HEK293 (cell line): Measurements from ENCODE around the gene LPP.

ENCODE experiments used
- HOXC10 ChIP-seq: sonication (generic); formaldehyde crosslinking; IDR thresholded peaks from 2 replicates; pipeline ENCODE4 v1.8.1; 2023; ENCODE audit warnings: mild to moderate bottlenecking, missing genetic modification reagents
- PRDM10 ChIP-seq: fragments of 450-650 bp; formaldehyde crosslinking; IDR thresholded peaks from 2 replicates; pipeline ENCODE4 v1.5.1; 2016; ENCODE audit warnings: missing biosample characterization, missing genetic modification characterization
- YY1 ChIP-seq: fragments of 450-650 bp; formaldehyde crosslinking; IDR thresholded peaks from 2 replicates; pipeline ENCODE4 v1.5.1; 2018; ENCODE audit warnings: missing biosample characterization, missing genetic modification characterization
- ZFP37 ChIP-seq: fragments of 450-650 bp; formaldehyde crosslinking; IDR thresholded peaks from 2 replicates; pipeline ENCODE4 v1.5.1; 2016; ENCODE audit warnings: missing biosample characterization, missing genetic modification characterization
- ZNF112 ChIP-seq: fragments of 450-650 bp; formaldehyde crosslinking; IDR thresholded peaks from 2 replicates; pipeline ENCODE4 v1.5.0; 2017; ENCODE audit warnings: missing biosample characterization, missing genetic modification characterization
- ZNF335 ChIP-seq: fragments of 450-650 bp; formaldehyde crosslinking; conservative IDR thresholded peaks from 2 replicates; pipeline ENCODE4 v1.5.1; 2016; ENCODE audit warnings: missing biosample characterization, missing genetic modification characterization
- ZNF555 ChIP-seq: fragments of 450-650 bp; formaldehyde crosslinking; conservative IDR thresholded peaks from 2 replicates; pipeline ENCODE4 v1.5.1; 2017; ENCODE audit warnings: missing biosample characterization, mild to moderate bottlenecking, missing genetic modification characterization, inconsistent platforms
- ZNF558 ChIP-seq: fragments of 450-650 bp; formaldehyde crosslinking; IDR thresholded peaks from 2 replicates; pipeline ENCODE4 v1.5.1; 2016; ENCODE audit warnings: missing biosample characterization, missing genetic modification characterization
- ZNF677 ChIP-seq: fragments of 450-650 bp; IDR thresholded peaks from 2 replicates; pipeline ENCODE4 v1.5.0; 2018; ENCODE audit warnings: missing biosample characterization, mild to moderate bottlenecking, missing genetic modification characterization, moderate library complexity
- TF ChIP-seq, protein P1 (sequence below): fragments of 450-650 bp; formaldehyde crosslinking; IDR thresholded peaks from 2 replicates; pipeline ENCODE4 v1.5.1; 2016; ENCODE audit warnings: missing biosample characterization, missing genetic modification characterization

DNA sequence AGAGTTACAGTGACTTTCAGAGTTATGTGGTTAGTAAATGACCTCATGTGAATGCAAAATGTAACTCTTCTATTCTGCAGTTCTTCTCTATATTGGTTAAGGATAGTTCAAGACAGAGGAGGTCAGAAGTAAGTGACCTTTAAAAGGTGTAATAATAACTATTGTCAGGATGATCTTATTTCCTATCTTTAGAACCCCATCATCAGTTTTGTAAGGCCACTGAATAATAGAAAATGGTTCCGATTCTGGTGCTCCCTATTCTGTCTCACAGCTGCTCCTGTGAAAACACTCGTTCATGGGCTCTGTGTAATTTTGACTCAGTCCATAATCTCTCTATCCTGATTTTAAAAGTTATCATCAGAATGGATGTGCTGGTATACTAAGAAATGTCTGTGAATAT is 463.3 kb downstream of the LPP start:
- no peak for TF ChIP-seq YY1
- no peak for TF ChIP-seq PRDM10
- no peak for TF ChIP-seq ZNF335 (tag by site-specific recombination)
- no peak for TF ChIP-seq ZNF112 (tag by site-specific recombination)
- no peak for TF ChIP-seq ZNF558
- TF ChIP-seq, protein P1, sequence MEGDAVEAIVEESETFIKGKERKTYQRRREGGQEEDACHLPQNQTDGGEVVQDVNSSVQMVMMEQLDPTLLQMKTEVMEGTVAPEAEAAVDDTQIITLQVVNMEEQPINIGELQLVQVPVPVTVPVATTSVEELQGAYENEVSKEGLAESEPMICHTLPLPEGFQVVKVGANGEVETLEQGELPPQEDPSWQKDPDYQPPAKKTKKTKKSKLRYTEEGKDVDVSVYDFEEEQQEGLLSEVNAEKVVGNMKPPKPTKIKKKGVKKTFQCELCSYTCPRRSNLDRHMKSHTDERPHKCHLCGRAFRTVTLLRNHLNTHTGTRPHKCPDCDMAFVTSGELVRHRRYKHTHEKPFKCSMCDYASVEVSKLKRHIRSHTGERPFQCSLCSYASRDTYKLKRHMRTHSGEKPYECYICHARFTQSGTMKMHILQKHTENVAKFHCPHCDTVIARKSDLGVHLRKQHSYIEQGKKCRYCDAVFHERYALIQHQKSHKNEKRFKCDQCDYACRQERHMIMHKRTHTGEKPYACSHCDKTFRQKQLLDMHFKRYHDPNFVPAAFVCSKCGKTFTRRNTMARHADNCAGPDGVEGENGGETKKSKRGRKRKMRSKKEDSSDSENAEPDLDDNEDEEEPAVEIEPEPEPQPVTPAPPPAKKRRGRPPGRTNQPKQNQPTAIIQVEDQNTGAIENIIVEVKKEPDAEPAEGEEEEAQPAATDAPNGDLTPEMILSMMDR (tag by site-specific recombination), result no peak
- TF ChIP-seq ZNF555 (tag by site-specific recombination), result no peak
- no peak for TF ChIP-seq ZFP37 (tag by site-specific recombination)
- no peak for TF ChIP-seq HOXC10
- no peak for TF ChIP-seq ZNF677 (tag by site-specific recombination)
